ENCODE data around the gene DAGLA. TPM values are rescaled to one million over a fixed set of nuclear protein-coding genes. Genes with fewer than 3 reads are reported as not detected.

DAGLA gene
- total RNA-seq, 1 donor from 2014 or later: 4.1 TPM

DNA sequence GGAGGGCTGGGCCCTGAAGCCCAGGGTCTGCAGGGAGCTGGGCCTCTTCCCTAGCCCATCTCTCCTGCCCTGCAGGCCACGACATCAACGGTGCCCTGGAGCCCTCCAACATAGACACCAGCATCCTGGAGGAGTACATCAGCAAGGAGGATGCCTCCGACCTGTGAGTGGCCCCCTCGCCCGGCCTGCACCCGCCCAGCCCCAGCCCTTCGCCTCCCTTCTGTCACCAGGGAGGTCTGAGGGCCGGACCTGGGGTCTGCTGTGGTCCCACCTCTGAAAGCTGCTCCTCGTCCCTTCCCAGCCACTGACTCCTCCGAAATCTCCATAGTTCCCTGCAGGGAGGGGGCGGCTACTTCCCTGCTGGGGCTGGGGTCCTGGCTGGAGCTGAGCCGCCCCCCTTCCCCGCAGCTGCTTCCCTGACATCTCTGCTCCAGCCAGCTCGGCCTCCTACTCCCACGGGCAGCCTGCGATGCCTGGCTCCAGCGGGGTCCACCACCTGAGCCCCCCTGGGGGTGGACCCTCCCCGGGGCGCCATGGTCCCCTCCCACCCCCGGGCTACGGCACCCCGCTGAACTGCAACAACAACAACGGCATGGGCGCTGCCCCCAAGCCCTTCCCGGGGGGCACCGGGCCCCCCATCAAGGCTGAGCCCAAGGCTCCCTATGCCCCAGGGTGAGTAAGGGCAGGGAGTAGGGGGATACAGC is 85.5 kb downstream of the DAGLA start:
- DNase-seq: no peak

DNA sequence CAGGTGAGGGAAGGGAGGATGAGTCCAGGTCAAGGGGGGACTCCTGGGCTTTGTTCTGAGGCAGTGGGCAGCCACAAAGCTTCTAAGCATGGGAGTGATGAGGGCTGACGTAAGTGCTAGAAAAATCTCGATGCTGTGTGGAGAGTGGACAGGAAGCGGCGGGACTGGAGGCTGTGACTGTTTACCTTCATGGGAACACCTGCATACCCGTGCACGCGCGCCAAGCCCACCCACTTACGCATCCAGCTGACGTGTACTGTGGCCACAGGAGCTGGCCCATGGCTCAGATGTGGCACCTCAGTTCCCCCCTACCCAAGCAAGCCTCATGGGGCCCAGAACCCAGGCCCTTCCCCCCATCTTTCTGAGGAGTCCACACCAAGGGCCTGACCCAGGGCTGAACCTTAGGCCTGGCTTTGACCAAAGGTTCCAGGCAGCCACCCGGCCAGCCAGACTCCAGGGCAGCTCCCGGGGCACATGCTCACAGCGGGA is 86.2 kb downstream of the DAGLA start:
- DNase-seq: peak; percentile 75

DNA sequence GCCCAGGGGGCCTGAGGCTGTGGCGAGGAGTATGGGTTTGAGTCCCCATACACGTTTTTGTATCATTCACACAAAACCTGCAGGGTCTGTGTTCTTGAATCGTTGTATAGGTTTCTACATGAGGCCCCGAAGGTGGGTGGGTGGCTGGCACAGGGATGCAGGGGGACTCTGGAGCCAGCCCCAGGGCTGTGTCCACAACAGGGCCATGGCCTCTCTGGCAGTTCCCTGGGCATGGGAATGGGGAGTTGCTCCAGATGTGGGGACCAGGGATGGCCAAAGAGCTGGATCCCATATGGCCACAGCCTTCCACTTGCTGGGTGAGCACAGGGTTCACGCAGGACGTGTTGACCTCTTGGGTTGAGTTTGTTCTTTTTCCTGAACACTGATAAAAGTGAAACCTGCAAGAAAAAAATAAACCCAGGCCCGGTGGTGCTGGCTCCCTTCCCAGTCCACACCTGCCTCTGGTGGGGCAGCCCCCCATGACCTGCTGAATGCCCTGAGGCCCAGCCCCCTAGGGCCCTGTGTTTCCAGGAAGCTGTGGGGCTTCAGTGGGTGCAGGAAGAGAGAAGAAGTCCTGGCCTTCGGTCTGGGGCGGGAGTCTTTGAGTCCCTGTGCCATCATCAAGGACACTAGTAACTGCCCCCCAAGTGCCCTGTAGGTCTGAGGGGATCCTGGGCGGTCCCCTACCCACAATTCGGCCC is 88.3 kb downstream of the DAGLA start:
- DNase-seq: no peak

DNA sequence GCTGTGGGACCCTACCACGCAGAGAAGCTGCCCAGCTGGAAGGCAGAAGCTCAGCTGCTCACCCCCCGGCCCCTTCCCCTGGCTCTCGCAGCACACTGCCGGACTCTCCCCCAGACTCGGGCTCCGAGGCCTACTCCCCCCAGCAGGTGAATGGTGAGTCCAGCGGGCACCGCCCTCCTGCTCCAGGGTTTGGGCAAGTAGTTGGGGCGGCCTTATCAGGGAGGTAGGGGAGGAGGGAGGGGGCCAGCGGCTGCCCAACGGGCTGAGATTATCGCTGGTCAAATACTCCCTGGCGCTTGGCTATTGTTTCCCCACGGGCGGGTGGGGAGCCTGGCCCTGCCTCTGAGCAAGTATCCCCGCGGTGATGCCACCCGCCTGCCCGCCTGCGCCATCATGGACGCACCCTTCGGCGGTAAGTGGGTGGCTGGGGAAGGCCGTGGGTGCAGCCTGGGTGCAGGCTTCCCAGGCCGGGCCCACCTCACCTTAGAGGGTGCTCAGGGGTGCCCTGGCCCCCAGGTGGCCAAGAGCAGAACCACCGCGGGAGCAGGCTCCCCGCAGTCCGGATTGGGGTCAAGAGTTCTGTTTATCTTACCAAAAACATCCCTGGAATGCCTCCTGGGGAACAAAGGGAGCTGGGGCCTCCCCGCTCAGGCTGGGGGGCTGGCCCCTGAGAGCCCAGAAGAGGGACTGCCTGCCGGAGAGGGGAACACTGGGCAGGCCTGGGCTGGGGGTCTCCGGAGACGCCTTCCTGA is 89.2 kb downstream of the DAGLA start:
- DNase-seq: no peak

DNA sequence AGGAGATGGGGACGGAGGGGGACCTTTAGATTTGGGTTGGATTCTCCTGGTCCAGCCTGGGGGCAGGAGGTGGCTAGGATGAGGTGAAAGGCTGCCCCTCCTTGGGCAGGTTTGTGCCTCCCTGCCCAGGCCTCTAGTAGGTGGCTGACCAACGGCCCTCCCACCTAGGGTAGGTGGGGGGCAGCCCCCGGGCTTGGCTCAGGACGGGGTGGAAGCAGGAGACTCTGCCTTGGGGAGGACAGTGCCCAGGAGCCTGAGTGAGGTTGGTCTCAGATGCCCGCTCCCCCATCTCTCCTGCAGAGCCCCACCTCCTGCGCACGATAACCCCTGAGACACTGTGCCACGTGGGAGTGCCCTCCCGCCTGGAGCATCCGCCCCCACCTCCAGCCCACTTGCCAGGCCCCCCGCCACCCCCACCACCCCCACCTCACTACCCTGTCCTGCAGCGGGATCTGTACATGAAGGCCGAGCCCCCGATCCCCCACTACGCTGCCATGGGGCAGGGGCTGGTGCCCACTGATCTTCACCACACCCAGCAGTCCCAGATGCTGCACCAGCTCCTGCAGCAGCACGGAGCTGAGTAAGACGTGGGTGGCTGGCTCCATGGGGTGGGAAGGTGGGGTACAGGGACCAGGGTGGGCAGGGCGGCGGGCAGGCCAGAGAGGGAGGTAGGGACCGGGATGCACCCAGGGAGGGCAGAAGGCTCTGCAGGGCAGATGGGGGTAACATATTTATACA is 89.9 kb downstream of the DAGLA start:
- no peak for DNase-seq

DNA sequence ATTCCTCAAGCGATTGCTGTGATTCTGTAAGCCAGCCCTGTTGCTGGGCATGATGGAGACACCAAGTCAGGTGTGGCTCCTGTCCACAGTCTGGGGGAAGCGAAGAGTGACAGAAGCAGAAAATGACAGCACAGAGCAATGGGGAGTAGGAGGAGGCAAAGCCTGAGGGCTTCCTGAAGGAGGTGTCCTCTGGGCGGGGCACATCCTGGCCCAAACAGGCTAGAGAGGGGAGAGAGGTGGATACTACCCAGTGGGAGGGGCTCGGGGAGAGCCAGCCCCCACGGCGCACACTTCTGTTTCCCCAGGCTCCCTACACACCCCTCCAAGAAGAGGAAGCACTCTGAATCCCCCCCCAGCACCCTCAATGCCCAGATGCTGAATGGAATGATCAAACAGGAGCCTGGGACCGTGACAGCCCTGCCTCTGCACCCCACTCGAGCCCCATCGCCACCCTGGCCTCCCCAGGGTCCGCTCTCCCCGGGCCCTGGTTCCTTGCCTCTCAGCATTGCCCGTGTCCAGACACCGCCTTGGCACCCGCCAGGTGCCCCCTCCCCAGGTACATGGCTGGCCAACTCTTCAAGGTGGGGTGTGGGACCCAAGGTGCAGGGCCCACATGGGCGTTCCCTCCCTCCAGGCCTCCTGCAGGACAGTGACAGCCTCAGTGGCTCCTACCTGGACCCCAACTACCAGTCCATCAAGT is 91.2 kb downstream of the DAGLA start:
- no peak for DNase-seq

DNA sequence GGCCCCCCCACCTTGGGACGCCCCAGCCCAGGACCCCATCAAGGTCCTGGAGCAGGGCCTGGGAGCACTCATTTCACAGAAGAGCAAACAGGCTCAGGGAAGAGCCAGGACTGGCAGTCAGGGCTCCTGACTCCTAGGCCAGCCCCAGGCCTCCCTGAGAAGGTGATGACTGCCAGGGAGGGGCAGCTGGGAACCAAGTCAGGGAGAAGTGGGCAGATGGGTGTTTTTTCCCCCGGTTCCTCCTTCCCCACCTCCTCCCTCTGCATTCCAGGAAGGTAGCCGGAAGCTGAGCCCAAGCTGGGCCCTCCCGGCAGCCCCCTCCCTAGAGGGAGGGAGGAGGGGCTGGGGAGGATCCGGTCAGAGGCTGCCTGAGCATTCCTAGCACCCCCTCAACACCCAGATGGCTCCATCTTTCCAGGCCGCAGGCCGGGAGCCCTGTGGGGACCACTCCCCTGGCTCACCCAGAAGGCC is 91.8 kb downstream of the DAGLA start:
- DNase-seq: no peak

DNA sequence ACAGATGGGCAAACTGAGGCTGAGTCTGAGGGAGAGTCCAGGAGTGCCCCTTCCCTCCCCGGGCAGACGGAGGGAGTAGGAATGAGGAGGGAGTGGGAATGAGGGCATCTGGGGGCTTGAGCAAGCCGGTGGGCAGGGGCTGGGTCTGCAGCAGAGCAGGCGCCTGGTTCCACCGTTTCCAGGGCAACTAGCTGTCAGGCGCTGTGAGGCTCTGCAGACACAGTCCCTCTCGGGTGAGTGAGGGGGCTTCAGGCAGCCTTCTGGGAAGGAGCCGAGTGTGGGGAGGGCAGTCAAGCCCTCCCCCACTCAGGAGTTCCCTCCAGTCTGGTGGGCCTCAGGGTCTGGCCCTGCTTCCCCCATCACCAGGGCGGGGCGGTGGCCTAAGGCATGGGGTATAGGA is 93.2 kb downstream of the DAGLA start:
- peak; percentile 64 for DNase-seq

DNA sequence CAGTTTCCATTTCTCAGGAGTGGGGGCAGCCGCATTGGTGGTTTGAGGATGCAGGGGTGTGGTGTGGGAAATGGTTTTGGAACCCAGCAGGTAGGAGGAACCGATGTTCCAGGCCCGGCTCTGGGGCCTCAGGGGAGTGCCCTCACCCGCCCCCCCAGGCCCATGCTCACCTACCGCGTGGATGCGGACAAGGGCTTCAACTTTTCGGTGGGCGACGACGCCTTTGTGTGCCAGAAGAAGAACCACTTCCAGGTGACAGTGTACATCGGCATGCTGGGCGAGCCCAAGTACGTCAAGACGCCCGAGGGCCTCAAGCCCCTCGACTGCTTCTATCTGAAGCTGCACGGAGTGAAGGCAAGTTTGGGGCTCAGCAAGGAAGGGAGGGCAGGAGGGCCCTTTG is 93.6 kb downstream of the DAGLA start:
- no peak for DNase-seq

DNA sequence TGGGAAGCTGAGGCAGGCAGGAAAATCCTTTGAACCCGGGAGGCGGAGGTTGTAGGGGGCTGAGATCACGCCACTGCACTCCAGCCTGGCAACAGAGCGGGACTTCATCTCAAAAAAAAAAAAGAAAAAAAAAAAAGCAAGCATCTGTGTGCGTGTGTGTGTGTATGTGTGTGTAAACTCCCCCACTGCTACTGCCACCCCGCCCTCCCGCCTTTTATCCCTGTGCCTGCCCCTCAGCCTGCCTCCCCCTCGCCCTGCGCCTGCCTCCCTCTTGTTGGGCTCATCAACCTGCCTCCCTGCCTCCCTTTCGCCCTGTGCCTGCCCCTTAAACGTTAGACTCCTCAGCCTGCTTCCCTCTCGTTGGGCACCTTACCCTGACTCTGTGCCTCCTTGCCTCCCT is 94.2 kb downstream of the DAGLA start:
- no peak for DNase-seq

DNA sequence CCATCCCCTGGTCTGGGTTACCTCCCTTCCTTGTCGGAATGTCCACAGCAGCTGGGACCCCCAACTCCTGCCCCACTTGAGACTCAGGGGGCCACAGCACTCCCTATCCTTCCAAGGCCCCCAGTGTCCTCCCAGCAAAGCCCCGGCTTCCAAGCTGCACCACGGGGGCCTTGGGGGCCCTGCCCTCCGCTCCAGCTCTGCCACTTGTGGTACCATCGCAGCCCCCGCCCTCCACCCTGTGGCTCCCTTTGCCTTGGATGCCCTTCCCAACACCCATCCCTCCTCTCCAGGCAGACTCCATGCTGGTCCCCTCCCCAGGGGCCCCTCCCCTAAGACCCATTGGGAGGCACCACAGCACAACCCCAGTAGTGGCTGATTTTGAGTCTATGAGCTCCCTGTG is 94.9 kb downstream of the DAGLA start:
- no peak for DNase-seq

DNA sequence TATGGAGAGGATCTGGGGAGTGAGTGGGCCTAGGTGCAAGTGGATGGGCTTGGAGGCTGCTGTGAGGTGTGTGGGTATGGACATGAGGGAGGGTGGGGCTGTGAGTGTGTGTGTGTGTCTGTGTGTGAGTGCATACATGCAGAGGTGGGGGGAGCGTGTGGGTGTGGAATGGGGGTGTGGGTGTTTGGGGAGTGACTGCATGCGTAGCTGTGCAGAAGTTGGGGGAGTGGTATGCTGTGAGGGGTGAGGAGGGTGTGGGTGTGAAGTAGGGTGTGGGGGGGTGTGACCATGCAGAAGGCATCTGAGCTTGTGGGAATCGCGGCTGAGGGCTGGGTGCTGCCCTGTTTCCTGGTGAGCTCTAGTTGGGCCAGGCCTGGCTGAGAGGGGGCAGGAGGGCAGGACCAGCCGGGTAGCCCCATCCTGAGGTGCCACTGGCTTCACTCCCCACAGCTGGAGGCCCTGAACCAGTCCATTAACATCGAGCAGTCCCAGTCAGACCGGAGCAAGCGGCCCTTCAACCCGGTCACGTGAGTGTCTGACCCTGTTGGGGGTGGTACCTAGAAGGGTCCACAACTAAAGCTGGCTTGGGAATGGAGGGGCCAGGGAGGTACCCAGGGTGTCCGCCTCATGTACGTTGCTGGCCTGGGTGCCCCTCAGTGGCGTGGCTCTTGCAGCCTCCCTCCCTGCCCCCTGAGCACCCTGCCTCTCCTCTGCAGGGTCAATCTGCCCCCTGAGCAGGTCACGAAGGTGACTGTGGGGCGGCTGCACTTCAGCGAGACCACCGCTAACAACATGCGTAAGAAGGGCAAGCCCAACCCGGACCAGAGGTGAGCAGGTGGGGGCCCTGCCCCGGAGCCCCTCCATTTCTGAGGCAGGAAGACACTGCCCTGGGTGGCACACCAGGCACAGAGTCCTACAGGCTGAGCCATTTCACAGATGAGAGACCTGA is 95.7 kb downstream of the DAGLA start:
- no peak for DNase-seq

DNA sequence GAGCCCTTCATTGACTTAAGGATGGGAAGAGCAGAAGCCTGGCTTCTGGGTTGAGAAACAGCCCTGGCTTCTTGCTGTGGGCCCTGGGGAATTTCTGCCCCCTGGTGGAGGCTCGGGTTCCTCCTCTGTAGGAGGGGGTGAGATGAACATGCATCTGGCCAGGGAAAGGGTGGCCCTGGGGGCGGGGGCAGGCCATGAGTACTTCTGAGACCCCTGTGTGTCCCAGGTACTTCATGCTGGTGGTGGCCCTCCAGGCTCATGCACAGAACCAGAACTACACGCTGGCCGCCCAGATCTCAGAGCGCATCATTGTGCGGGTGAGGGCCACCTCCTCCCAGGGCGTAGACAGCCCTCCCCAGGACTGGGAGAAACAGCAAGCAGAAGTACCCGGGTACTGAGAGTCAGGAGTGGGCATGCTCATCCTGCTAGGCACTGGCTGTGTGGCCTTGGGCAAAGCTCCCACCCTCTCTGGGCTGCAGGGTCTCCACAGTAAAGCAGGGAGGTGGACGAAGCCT is 96.4 kb downstream of the DAGLA start:
- DNase-seq: peak; percentile 40

DNA sequence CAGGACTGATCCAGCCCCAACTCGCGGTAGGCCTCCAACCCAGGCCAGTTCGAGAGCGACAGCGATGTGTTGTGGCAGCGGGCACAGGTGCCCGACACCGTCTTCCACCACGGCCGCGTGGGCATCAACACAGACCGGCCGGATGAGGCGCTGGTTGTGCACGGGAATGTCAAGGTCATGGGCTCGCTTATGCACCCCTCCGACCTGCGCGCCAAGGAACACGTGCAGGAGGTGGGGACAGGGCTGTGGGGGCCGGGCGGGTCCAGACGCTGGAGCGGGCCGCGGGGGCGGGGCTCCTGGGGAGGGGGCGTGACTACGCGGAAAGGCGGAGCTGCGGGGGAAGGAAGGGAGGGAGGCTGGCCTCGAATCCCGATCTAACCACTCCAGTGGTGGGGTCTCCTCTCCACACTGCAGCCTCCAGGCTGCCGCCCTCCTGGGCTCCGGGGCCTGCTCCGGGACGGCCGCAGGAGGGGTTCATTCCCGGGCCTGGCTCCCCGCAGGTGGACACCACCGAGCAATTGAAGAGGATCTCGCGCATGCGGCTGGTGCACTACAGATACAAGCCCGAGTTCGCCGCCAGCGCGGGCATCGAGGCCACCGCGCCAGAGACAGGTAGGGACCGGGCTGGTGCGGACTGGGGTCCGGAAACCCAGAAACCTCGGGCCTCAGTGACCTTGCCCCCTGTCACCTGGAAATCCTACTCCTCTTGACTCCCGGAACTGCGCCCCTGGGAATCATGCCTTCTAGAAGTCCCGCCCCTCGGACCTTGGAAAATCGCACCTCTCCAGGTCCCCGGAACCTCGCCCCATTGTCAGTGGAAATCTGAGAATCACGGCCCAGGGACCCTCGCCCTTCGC is 97.3 kb downstream of the DAGLA start:
- DNase-seq: peak; percentile 49

DNA sequence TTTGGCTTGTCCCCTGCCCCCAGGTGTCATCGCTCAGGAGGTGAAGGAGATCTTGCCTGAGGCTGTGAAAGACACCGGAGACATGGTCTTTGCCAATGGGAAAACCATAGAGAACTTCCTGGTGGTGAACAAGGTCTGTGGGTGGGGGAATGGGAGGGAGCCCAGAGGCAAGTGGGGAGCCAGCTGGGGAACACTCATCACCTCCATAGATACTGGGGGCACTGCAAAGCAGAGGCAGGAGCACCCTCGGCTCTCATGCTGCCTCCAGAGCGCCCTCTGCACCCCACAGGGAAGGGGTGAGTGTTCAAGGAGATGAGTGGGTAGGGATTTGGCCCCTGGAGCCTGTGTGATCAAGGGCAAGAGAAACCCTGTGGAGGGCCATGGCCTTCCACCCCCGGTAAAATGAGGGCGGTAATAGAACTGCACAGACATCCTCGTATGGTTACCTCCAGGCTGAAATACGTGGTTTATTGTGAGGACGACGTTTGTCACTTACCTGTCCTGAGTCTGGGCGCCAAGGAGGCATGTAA is 98.2 kb downstream of the DAGLA start:
- DNase-seq: no peak

DNA sequence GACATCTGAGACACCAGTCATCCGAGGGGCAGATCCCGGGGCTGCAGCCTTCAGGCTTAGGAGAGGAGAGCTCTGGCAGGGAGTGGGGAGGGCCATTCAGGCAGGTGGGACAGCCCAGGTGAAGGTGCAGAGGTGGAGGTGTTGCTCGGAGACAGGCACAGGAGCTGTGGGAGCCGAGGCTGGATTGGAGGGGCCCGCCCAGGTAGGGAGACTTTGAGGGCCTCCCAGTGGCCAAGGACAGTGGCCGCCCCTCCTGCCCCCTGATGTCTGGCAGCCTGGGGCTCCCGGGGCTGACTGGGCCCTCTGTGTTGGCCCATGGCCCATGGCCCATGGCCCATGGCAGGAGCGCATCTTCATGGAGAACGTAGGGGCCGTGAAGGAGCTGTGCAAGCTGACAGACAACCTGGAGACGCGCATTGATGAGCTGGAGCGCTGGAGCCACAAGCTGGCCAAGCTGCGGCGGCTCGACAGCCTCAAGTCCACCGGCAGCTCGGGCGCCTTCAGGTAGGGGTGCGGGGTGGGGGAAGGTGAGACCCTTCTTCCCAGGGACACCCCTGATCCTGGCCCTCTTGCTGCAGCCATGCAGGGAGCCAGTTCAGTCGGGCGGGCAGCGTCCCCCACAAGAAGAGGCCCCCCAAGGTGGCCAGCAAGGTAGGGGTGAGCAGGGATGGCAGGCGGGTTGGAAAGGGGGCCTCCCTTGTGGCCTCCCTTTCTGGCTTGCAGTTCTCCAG is 98.9 kb downstream of the DAGLA start:
- DNase-seq: no peak

DNA sequence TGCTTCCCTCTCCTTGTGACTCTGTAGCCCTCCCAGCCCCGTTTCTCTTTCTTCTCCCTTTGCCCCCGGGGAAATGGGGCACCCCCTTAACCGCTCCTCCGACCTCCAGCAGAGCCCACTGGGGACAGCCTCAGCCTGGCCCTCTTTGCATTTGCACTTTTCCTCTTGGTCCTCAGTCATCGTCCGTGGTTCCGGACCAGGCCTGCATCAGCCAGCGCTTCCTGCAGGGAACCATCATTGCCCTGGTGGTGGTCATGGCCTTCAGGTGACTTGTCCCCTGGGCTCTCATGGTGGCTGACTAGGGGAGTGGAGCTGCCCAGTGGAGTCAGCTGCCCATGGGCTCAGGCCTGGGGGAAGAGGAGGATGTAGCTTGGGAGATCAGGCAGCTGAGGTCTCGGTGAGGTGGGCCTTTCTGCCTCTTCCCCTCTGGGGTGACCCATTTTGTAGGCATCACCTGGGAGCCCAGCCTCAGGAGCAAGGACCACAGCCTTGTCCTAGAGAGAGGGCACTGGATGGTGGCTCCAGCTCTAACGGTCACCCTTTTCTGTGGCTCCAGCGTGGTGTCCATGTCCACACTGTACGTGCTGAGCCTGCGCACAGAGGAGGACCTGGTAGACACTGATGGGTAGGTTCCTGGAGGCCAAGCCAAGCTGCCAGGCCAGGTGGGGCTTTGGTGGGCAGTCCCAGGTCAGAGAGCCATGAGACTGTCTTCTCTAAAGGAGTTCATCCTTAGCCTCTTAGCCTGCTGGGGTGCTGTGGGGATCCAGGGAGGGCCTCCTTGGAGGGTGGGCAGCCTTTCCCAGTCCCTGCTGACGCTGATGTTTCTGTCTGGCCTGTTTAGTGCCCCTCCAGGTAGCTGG is 99.7 kb downstream of the DAGLA start:
- DNase-seq: no peak
